Loucy (cell line): ENCODE results near the gene DXO.
"Not testable (repeated sequence)": the region's sequence is repeated elsewhere in the genome, so short reads cannot be mapped to it uniquely, and the experiment has no call there.

Experiments used
- CTCF ChIP-seq: fragments of 200-600 bp; sonication (generic); conservative IDR thresholded peaks from 2 replicates; pipeline ENCODE4 v1.5.1; 2014; ENCODE audit warnings: mild to moderate bottlenecking, antibody characterized with exemption, low read length
- EZH2phosphoT487 ChIP-seq: fragments of 200-600 bp; IDR thresholded peaks from 2 replicates; pipeline ENCODE4 v1.6.1; 2018; ENCODE audit warnings: antibody characterized with exemption, mild to moderate bottlenecking, moderate library complexity, borderline replicate concordance

DNA sequence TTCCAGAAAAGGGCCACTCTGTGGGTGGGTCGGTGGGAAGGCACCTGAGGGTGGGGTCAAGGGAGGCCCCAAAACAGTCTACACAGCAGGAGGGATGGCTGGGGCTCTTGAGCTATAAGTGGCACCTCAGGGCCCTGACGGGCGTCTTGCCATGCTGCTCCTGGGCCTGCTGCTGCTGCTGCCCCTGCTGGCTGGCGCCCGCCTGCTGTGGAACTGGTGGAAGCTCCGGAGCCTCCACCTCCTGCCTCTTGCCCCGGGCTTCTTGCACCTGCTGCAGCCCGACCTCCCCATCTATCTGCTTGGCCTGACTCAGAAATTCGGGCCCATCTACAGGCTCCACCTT is 33.6 kb upstream of the DXO start:
- not testable (repeated sequence) for TF ChIP-seq CTCF, EZH2phosphoT487
